GM12878 (cell line): ENCODE data around the gene MST1. TPM values are rescaled to one million over a fixed set of nuclear protein-coding genes. Genes with fewer than 3 reads are reported as not detected.

Experiments used
- ATAC-seq: fragments of 200-7000 bp; cut with Tn5 transposase; 3 replicates; pipeline ENCODE4 v1.9.1; 2020; ENCODE audit warnings: mild to moderate bottlenecking, moderate library complexity
- BruUV-seq: library from RNA; stranded (reverse); fragments of 400-500 nt; replicated peaks from 2 replicates; lab custom pipeline; 2021; lab: Mats Ljungman, UMichigan
- CTCF ChIA-PET: fragments of 300-600 bp; sonication (Branson Sonifier 250); formaldehyde crosslinking; extraction: SDS; loops from one replicate; lab custom pipeline; 2021; ENCODE audit warnings: inconsistent platforms; lab: Yijun Ruan, JAX
- POLR2A ChIA-PET: fragments of 350-600 bp; formaldehyde crosslinking; extraction: SDS; loops from one replicate; lab custom pipeline; 2021; ENCODE audit warnings: inconsistent platforms; lab: Charles Lee
- RAD21 ChIA-PET: fragments of 300-600 bp; sonication (Branson Sonifier 250); formaldehyde crosslinking; loops from one replicate; lab custom pipeline; 2023; ENCODE audit warnings: antibody characterized with exemption; ENCODE audit not compliant: unreplicated experiment; lab: Charles Lee
- SMC1A ChIA-PET: fragments of 300-600 bp; sonication (Branson Sonifier 250); formaldehyde crosslinking; loops from one replicate; lab custom pipeline; 2023; ENCODE audit not compliant: unreplicated experiment, uncharacterized antibody; lab: Charles Lee
- DNase-seq: peaks from one replicate; pipeline ENCODE4 v3.0.0-alpha.2; 2011; ENCODE audit warnings: low read depth, low spot score
- FAIRE-seq: peaks from 3 replicates; lab custom pipeline; 2011; peaks lifted over from hg19 to GRCh38; lab: Jason Lieb, UNC
- H2AFZ ChIP-seq: 2 replicates; pipeline ENCODE4 v1.6.0; 2011; ENCODE audit warnings: low read depth, low read length, control low read depth; ENCODE audit not compliant: control insufficient read depth
- H3K27ac ChIP-seq: 2 replicates; pipeline ENCODE4 v1.5.1; 2011; ENCODE audit warnings: control low read depth; ENCODE audit not compliant: control insufficient read depth, insufficient read depth
- H3K27me3 ChIP-seq, 2 experiments: replicated peaks in 1 of 2; 2 replicates each; pipeline versions ENCODE4 v1.6.0 to v1.6.1; 2011; ENCODE audit warnings: low read length in 1 of 2; ENCODE audit not compliant: control insufficient read depth in 2 of 2, insufficient read depth in 2 of 2
- H3K36me3 ChIP-seq, 2 experiments: 2 replicates each; pipeline ENCODE4 v1.5.1; 2011; ENCODE audit warnings: low read length in 1 of 2; ENCODE audit not compliant: control insufficient read depth in 2 of 2, insufficient read depth in 2 of 2
- H3K4me1 ChIP-seq: 2 replicates; pipeline ENCODE4 v1.6.1; 2011; ENCODE audit warnings: mild to moderate bottlenecking, low read length, moderate library complexity, mixed read lengths; ENCODE audit not compliant: control insufficient read depth, insufficient read depth
- H3K4me2 ChIP-seq: 2 replicates; pipeline ENCODE4 v1.6.0; 2011; ENCODE audit warnings: control low read depth; ENCODE audit not compliant: control insufficient read depth, insufficient read depth
- H3K4me3 ChIP-seq: fragments of 200-600 bp; sonication (generic); 2 replicates; pipeline ENCODE4 v1.5.1; 2016
- H3K79me2 ChIP-seq: 2 replicates; pipeline ENCODE4 v1.6.0; 2011; ENCODE audit warnings: low read length; ENCODE audit not compliant: control insufficient read depth, insufficient read depth
- H3K9ac ChIP-seq: 2 replicates; pipeline ENCODE4 v1.8.0; 2011; ENCODE audit warnings: low read length, control low read depth, mixed read lengths; ENCODE audit not compliant: control insufficient read depth, insufficient read depth
- H3K9me3 ChIP-seq: replicated peaks from 3 replicates; pipeline ENCODE4 v1.5.1; 2011; ENCODE audit warnings: mild to moderate bottlenecking, low read length; ENCODE audit not compliant: control insufficient read depth, insufficient read depth
- H4K20me1 ChIP-seq: 2 replicates; pipeline ENCODE4 v1.6.0; 2011; ENCODE audit not compliant: control insufficient read depth, insufficient read depth
- ATF7 ChIP-seq: fragments of 450-650 bp; IDR thresholded peaks from 2 replicates; pipeline ENCODE4 v1.6.1; 2016; ENCODE audit warnings: low read depth, mild to moderate bottlenecking
- BHLHE40 ChIP-seq, 2 experiments: fragments of 450-650 bp in 1 of 2; IDR thresholded peaks; 2 replicates each; pipeline ENCODE4 v1.6.1; 2011 to 2017; ENCODE audit warnings: low read depth in 2 of 2, borderline replicate concordance in 1 of 2, improper control_type of control experiment in 1 of 2, low read length in 1 of 2, mild to moderate bottlenecking in 1 of 2
- CBX5 ChIP-seq: sonication (generic); IDR thresholded peaks from 2 replicates; pipeline ENCODE4 v1.6.1; 2016; ENCODE audit warnings: low read depth, moderate library complexity, mild to moderate bottlenecking, inconsistent platforms
- EED ChIP-seq: sonication (generic); IDR thresholded peaks from 2 replicates; pipeline ENCODE4 v1.6.1; 2016; ENCODE audit warnings: antibody characterized with exemption, low read depth
- FOXM1 ChIP-seq: IDR thresholded peaks from 2 replicates; pipeline ENCODE4 v1.6.1; 2012; ENCODE audit warnings: low read depth, mild to moderate bottlenecking, inconsistent platforms, low read length, moderate library complexity
- GABPA ChIP-seq: IDR thresholded peaks from 2 replicates; pipeline ENCODE4 v1.6.1; 2014; ENCODE audit warnings: antibody characterized with exemption, low read depth, mild to moderate bottlenecking, inconsistent platforms
- MEF2A ChIP-seq: IDR thresholded peaks from 2 replicates; pipeline ENCODE4 v1.6.1; 2011; ENCODE audit warnings: low read depth, mild to moderate bottlenecking, low read length, moderate library complexity; ENCODE audit not compliant: insufficient read depth
- PAX5 ChIP-seq: IDR thresholded peaks from 2 replicates; pipeline ENCODE4 v1.6.1; 2011; ENCODE audit warnings: low read depth, low read length, borderline replicate concordance
- RBBP5 ChIP-seq: fragments of 200-600 bp; sonication (generic); conservative IDR thresholded peaks from 2 replicates; pipeline ENCODE4 v1.6.1; 2016
- RELA ChIP-seq: fragments of 450-650 bp; IDR thresholded peaks from 2 replicates; pipeline ENCODE4 v1.8.0; 2014; ENCODE audit warnings: borderline replicate concordance; ENCODE audit not compliant: partially characterized antibody
- TCF12 ChIP-seq: IDR thresholded peaks from 2 replicates; pipeline ENCODE4 v1.6.1; 2011; ENCODE audit warnings: low read depth, mild to moderate bottlenecking, low read length
- ZBED1 ChIP-seq: IDR thresholded peaks from 2 replicates; pipeline ENCODE4 v1.6.1; 2016; ENCODE audit warnings: borderline replicate concordance
- WGBS: methylation state at CpG from one replicate; pipeline ENCODE4 v1.1.6; 2016; ENCODE audit warnings: low lambda C conversion rate; ENCODE audit not compliant: insufficient replicate concordance, insufficient coverage; ENCODE audit errors: missing lambda C conversion rate; 5-methylcytosine and 5-hydroxymethylcytosine counted together
- in situ Hi-C: fragments of 300-500 bp; cut with MboI; formaldehyde crosslinking; loops from 9 replicates; pipeline ENCODE4 v1.14.3; 2018; ENCODE audit warnings: mixed read lengths
- intact Hi-C: fragments of 100-400 bp; cut with micrococcal nuclease; formaldehyde crosslinking; loops from one replicate; pipeline ENCODE4 v1.14.2; 2022; ENCODE audit not compliant: unreplicated experiment
- polyA plus RNA-seq, 11 experiments: library from polyadenylated mRNA; depleted of rRNA in 4 of 11; unstranded in 6 of 11; stranded (reverse) in 5 of 11; fragments of >200 nt; fragmentation: Nextera tagmentation in 4 of 11; fragmentation: Illumina TruSeq in 1 of 11; extraction: Ambion mirVana in 4 of 11; extraction: Trizol in 1 of 11; gene quantifications; 1 replicate in 1 of 11; 2 replicates in 10 of 11; pipeline versions ENCODE4 v1.2.1 to v1.2.3, GENCODE V29; 2011 to 2016; ENCODE audit warnings: inconsistent platforms in 2 of 11, missing spikeins in 2 of 11, low read depth in 1 of 11
- total RNA-seq, 4 experiments: library from RNA; depleted of rRNA in 3 of 4; stranded (reverse); fragments of >200 nt in 3 of 4; fragmentation: Illumina TruSeq in 1 of 4; extraction: Trizol in 1 of 4; gene quantifications; 2 replicates each; pipeline versions ENCODE4 v1.2.1 to v1.2.3, GENCODE V29; 2013 to 2021
- TF ChIP-seq, protein P1 (sequence below): fragments of 450-650 bp; IDR thresholded peaks from 2 replicates; pipeline ENCODE4 v1.6.1; 2017; ENCODE audit warnings: mild to moderate bottlenecking, moderate library complexity
- TF ChIP-seq, protein P2 (sequence below): IDR thresholded peaks from 2 replicates; pipeline ENCODE4 v1.6.1; 2011; ENCODE audit warnings: mild to moderate bottlenecking, low read depth, low read length, moderate library complexity; ENCODE audit not compliant: insufficient replicate concordance
- TF ChIP-seq, protein P3 (sequence below): IDR thresholded peaks from 2 replicates; pipeline ENCODE4 v1.6.1; 2011; ENCODE audit warnings: low read depth, mild to moderate bottlenecking, low read length, moderate library complexity, borderline replicate concordance; ENCODE audit errors: extremely low read depth

MST1 gene
- total and polyA plus RNA-seq, 10 of the 15 experiments (the other 5 are each of a cell fraction or from before 2014, with no cell fraction given), result 1.2 to 25.5 (median 4.1) TPM

DNA sequence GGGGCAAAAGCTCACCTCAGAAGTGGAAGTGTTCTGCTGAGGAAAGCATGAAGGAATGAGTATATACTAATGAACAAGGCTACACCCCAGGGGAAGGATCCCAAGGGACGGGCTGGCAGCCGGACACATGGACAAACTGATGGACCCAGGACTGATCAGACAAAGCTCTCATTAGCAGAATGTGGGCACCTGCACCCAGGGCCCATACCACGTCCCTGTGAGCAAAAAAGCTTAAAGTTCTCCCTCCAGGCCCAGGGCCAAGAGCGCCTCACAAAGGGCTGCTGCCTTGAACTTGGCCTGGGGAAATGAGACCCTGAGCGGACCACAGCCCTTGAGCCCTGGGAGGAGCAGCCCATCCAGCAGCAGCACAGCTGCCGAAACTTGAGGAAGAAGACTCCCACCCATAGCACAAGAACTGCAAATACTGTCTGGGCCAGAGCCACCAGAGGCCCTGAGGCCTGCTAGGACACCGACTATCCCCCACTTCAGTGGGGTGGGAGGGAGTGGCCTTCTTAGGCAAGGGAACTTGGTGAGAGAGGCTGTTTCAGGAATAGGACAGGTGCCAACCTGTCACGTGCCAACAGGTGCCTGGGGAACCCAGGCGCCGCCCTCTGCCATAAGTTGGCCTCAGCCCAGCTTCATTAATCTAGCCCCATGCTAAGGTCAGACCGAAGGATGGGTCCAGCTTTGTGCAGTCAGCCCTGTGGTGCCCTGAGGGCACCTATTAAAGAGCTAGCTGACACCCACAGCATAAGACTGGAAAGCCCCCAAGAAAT is 36.8 kb upstream of the MST1 start:
- 81% methylated on average over 11 of the region's 11 CpGs for WGBS
- H3K27ac ChIP-seq, result peak overlapping the region; percentile 46; the same call in 1 of the 2 replicates
- in situ Hi-C loops, result no loop called here

More for the DNA sequence above, 36.8 kb upstream of the MST1 start:
- H3K9me3 ChIP-seq, result no peaks in the 10 kb centered on the region
- CTCF ChIA-PET, result no interaction called here
- peaks cover 20% of the 10 kb centered on the region for H3K79me2 ChIP-seq
- H4K20me1 ChIP-seq, result no peaks in the 10 kb centered on the region
- no peak for FAIRE-seq
- intact Hi-C loops, result no loop called here
- H3K4me1 ChIP-seq, result peaks cover 15% of the 10 kb centered on the region
- ATAC-seq, result no peak
- peaks cover 3 to 17% of the 10 kb centered on the region in 2 experiments for H3K36me3 ChIP-seq
- RAD21 ChIA-PET, result no interaction called here
- BruUV-seq, result no TSS peak
- TF ChIP-seq, protein P1, sequence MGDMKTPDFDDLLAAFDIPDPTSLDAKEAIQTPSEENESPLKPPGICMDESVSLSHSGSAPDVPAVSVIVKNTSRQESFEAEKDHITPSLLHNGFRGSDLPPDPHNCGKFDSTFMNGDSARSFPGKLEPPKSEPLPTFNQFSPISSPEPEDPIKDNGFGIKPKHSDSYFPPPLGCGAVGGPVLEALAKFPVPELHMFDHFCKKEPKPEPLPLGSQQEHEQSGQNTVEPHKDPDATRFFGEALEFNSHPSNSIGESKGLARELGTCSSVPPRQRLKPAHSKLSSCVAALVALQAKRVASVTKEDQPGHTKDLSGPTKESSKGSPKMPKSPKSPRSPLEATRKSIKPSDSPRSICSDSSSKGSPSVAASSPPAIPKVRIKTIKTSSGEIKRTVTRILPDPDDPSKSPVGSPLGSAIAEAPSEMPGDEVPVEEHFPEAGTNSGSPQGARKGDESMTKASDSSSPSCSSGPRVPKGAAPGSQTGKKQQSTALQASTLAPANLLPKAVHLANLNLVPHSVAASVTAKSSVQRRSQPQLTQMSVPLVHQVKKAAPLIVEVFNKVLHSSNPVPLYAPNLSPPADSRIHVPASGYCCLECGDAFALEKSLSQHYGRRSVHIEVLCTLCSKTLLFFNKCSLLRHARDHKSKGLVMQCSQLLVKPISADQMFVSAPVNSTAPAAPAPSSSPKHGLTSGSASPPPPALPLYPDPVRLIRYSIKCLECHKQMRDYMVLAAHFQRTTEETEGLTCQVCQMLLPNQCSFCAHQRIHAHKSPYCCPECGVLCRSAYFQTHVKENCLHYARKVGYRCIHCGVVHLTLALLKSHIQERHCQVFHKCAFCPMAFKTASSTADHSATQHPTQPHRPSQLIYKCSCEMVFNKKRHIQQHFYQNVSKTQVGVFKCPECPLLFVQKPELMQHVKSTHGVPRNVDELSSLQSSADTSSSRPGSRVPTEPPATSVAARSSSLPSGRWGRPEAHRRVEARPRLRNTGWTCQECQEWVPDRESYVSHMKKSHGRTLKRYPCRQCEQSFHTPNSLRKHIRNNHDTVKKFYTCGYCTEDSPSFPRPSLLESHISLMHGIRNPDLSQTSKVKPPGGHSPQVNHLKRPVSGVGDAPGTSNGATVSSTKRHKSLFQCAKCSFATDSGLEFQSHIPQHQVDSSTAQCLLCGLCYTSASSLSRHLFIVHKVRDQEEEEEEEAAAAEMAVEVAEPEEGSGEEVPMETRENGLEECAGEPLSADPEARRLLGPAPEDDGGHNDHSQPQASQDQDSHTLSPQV, result no peak
- TF ChIP-seq ATF7 (no peak), RELA (no peak), BHLHE40 (IDR thresholded peaks at IDR 0.05; ENCODE audit: borderline replicate concordance in 1 of 2, low read depth in 2 of 2, low read length in 1 of 2) (no peak), MEF2A (no peak), PAX5 (no peak), CBX5 (no peak), EED (no peak), RBBP5 (no peak), FOXM1 (no peak), GABPA (no peak), ZBED1 (no peak), TCF12 (no peak)
- TF ChIP-seq, protein P2, sequence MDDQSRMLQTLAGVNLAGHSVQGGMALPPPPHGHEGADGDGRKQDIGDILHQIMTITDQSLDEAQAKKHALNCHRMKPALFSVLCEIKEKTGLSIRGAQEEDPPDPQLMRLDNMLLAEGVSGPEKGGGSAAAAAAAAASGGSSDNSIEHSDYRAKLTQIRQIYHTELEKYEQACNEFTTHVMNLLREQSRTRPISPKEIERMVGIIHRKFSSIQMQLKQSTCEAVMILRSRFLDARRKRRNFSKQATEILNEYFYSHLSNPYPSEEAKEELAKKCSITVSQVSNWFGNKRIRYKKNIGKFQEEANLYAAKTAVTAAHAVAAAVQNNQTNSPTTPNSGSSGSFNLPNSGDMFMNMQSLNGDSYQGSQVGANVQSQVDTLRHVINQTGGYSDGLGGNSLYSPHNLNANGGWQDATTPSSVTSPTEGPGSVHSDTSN, result no peak
- TF ChIP-seq, protein P3, sequence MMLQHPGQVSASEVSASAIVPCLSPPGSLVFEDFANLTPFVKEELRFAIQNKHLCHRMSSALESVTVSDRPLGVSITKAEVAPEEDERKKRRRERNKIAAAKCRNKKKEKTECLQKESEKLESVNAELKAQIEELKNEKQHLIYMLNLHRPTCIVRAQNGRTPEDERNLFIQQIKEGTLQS, result no peak
- H2AFZ ChIP-seq, result no peak overlapping the region
- DNase-seq, result no peak
- no peaks in the 10 kb centered on the region for H3K27me3 ChIP-seq
- no peak overlapping the region for H3K4me2 ChIP-seq
- no peak overlapping the region for H3K4me3 ChIP-seq
- SMC1A ChIA-PET, result interaction anchor here (0.8 to 1.0 kb wide), 2 partner anchors 22 to 179 kb away, joined by 3 read pairs; no protein-coding TSS in a partner anchor
- H3K9ac ChIP-seq, result no peak overlapping the region
- POLR2A ChIA-PET, result no interaction called here
